ENCODE measurements around the gene TECPR1. TPM values are rescaled to one million over a fixed set of nuclear protein-coding genes. Genes with fewer than 3 reads are reported as not detected.

The TECPR1 gene
- total RNA-seq, 1 donor from 2014 or later: 16.1 TPM

GRCh38 chr7:98286093-98286539 is 34.1 kb upstream of the TECPR1 start:
- peak; percentile 14 for ATAC-seq (ENCODE audit: poor library complexity)
- intact Hi-C loops (cut with DNase I): no loop called here
- peak; percentile 82 for DNase-seq

GRCh38 chr7:98285157-98286092 is 33.4 kb upstream of the TECPR1 start:
- no peak for DNase-seq
- intact Hi-C loops (cut with DNase I): no loop called here
- no peak for ATAC-seq (ENCODE audit: poor library complexity)

- ATAC-seq (ENCODE audit: poor library complexity) (peak; percentile 55), DNase-seq (peak; percentile 91)
- intact Hi-C loops (cut with DNase I): no loop called here
Observed at GRCh38 chr7:98284335-98285036, 32.5 kb upstream of the TECPR1 start.

GRCh38 chr7:98283887-98284222 is 31.8 kb upstream of the TECPR1 start:
- intact Hi-C loops (cut with DNase I): no loop called here
- ATAC-seq (ENCODE audit: poor library complexity): no peak
- DNase-seq: no peak

- ATAC-seq (ENCODE audit: poor library complexity) (peak; percentile 0), DNase-seq (peak; percentile 67)
- intact Hi-C loops (cut with DNase I): no loop called here
Observed at GRCh38 chr7:98283127-98283886, 31.3 kb upstream of the TECPR1 start.

GRCh38 chr7:98282703-98283102 is 30.7 kb upstream of the TECPR1 start:
- ATAC-seq (ENCODE audit: poor library complexity) (no peak), DNase-seq (no peak)
- intact Hi-C loops (cut with DNase I): no loop called here

- peak; percentile 0 for ATAC-seq (ENCODE audit: poor library complexity)
Observed at GRCh38 chr7:98281757-98282606, 29.9 kb upstream of the TECPR1 start.

GRCh38 chr7:98280791-98281756 is 29.0 kb upstream of the TECPR1 start, which contains the start of gene BRI3:
BRI3 (plus strand) TSS chr7:98281686; CDS start chr7:98281796, 110 bp downstream.
- intact Hi-C loops (cut with DNase I): no loop called here
- ATAC-seq (ENCODE audit: poor library complexity) (peak; percentile 82), DNase-seq (peak; percentile 95)

More at GRCh38 chr7:98281757-98282606, 29.9 kb upstream of the TECPR1 start:
- peak; percentile 70 for DNase-seq
- intact Hi-C loops (cut with DNase I): no loop called here

- DNase-seq (no peak), ATAC-seq (ENCODE audit: poor library complexity) (no peak)
- intact Hi-C loops (cut with DNase I): no loop called here
Observed at GRCh38 chr7:98280296-98280695, 28.3 kb upstream of the TECPR1 start.

GRCh38 chr7:98278936-98279335 is 26.9 kb upstream of the TECPR1 start:
- DNase-seq (no peak), ATAC-seq (ENCODE audit: poor library complexity) (no peak)
- intact Hi-C loops (cut with DNase I): no loop called here

- ATAC-seq (ENCODE audit: poor library complexity): no peak
- intact Hi-C loops (cut with DNase I): no loop called here
- DNase-seq: no peak
Observed at GRCh38 chr7:98278408-98278807, 26.4 kb upstream of the TECPR1 start.

- intact Hi-C loops (cut with DNase I): no loop called here
- DNase-seq: no peak
- no peak for ATAC-seq (ENCODE audit: poor library complexity)
Observed at GRCh38 chr7:98276241-98276761, 24.3 kb upstream of the TECPR1 start.

- intact Hi-C loops (cut with DNase I): no loop called here
Observed at GRCh38 chr7:98267303-98267702, 15.3 kb upstream of the TECPR1 start.

GRCh38 chr7:98266840-98267239 is 14.8 kb upstream of the TECPR1 start:
- intact Hi-C loops (cut with DNase I): no loop called here
- DNase-seq (no peak), ATAC-seq (ENCODE audit: poor library complexity) (no peak)

More at GRCh38 chr7:98267303-98267702, 15.3 kb upstream of the TECPR1 start:
- ATAC-seq (ENCODE audit: poor library complexity) (no peak), DNase-seq (no peak)

GRCh38 chr7:98265841-98266271 is 13.8 kb upstream of the TECPR1 start:
- intact Hi-C loops (cut with DNase I): no loop called here
- no peak for ATAC-seq (ENCODE audit: poor library complexity)
- DNase-seq: no peak

- ATAC-seq (ENCODE audit: poor library complexity) (no peak), DNase-seq (no peak)
- intact Hi-C loops (cut with DNase I): no loop called here
Observed at GRCh38 chr7:98257701-98258100, 5.7 kb upstream of the TECPR1 start.

- intact Hi-C loops (cut with DNase I): no loop called here
- no peak for ATAC-seq (ENCODE audit: poor library complexity)
- DNase-seq: no peak
Observed at GRCh38 chr7:98256431-98256830, 4.4 kb upstream of the TECPR1 start.

Data from Right ventricle myocardium superior (tissue), 1 donor.